Right lobe of liver (tissue), 6 donors: ENCODE data around the gene UBE2V1. TPM values are rescaled to one million over a fixed set of nuclear protein-coding genes. Genes with fewer than 3 reads are reported as not detected.

ENCODE experiments used
- ATAC-seq, 4 donors: fragments of 200-7000 bp; cut with Tn5 transposase; one replicate each; pipeline ENCODE4 v1.9.1; 2020; ENCODE audit warnings: mild to moderate bottlenecking in 4 of 4, moderate library complexity in 4 of 4
- DNase-seq, 3 donors: peaks; one replicate each; pipeline ENCODE4 v3.0.0-alpha.2; 2020
- H3K27ac ChIP-seq, 3 donors: fragments of 200-600 bp; one replicate each; pipeline ENCODE4 v1.8.0; 2022
- H3K27me3 ChIP-seq, 2 donors: fragments of 200-600 bp; one replicate each; pipeline ENCODE4 v1.8.0; 2022
- H3K36me3 ChIP-seq, 4 donors: fragments of 200-600 bp; sonication (generic) in 1 of 4; one replicate each; pipeline versions ENCODE4 v1.5.1 to v1.8.0; 2017 to 2022; ENCODE audit warnings: control low read depth in 1 of 4
- H3K4me1 ChIP-seq, 4 donors: fragments of 200-600 bp; sonication (generic) in 1 of 4; one replicate each; pipeline versions ENCODE4 v1.5.1 to v1.8.0; 2017 to 2022; ENCODE audit warnings: control low read depth in 1 of 4
- H3K4me3 ChIP-seq, 3 donors: fragments of 200-600 bp; one replicate each; pipeline ENCODE4 v1.8.0; 2022
- H3K9me3 ChIP-seq, 4 donors: fragments of 200-600 bp; sonication (generic) in 1 of 4; one replicate each; pipeline versions ENCODE4 v1.5.1 to v1.8.0; 2017 to 2022; ENCODE audit warnings: control low read depth in 1 of 4
- POLR2A ChIP-seq: fragments of 450-650 bp; IDR thresholded peaks from one replicate; pipeline ENCODE4 v1.6.1; 2017; ENCODE audit warnings: antibody characterized with exemption, mild to moderate bottlenecking
- WGBS: methylation state at CpG from one replicate; pipeline ENCODE4 v1.1.6; 2018; ENCODE audit warnings: low coverage, low lambda C conversion rate; ENCODE audit not compliant: insufficient coverage; ENCODE audit errors: missing lambda C conversion rate; 5-methylcytosine and 5-hydroxymethylcytosine counted together
- intact Hi-C, 2 donors: fragments of 100-400 bp; cut with DNase I; formaldehyde crosslinking; loops; one replicate each; pipeline versions ENCODE4 v1.11.2 to v1.14.1; 2022
- total RNA-seq, 6 experiments: library from RNA; depleted of rRNA in 2 of 6; stranded (reverse); fragments of >200 nt in 2 of 6; fragmentation: NEBNext Ultra II Directional in 3 of 6; extraction: Animal tissue kit (Norgen Biotek cat#: 25700) in 3 of 6; gene quantifications; one replicate each; pipeline versions ENCODE4 v1.1.0 to v1.2.4, GENCODE V29; 2016 to 2023
- TF ChIP-seq, protein P1 (sequence below), 4 donors: fragments of 200-600 bp in 3 of 4; fragments of 450-650 bp in 1 of 4; IDR thresholded peaks; one replicate each; pipeline versions ENCODE4 v1.5.1 to v1.8.0; 2016 to 2022; ENCODE audit warnings: antibody characterized with exemption in 4 of 4, mild to moderate bottlenecking in 2 of 4
- donor health status: DM: no; HTN: yes; CAD: no.
- donor health status: DM: no; HTN: no; CAD: no.
- donor health status: DM: no; HTN: no; CAD: no.
- donor health status: DM: no; HTN: yes; CAD: no.
- donor health status: DM: no; HTN: yes; CAD: no.

The UBE2V1 gene
- total RNA-seq, 6 experiments from 2014 or later, result 38.2 to 49.4 (median 44.3) TPM

DNA sequence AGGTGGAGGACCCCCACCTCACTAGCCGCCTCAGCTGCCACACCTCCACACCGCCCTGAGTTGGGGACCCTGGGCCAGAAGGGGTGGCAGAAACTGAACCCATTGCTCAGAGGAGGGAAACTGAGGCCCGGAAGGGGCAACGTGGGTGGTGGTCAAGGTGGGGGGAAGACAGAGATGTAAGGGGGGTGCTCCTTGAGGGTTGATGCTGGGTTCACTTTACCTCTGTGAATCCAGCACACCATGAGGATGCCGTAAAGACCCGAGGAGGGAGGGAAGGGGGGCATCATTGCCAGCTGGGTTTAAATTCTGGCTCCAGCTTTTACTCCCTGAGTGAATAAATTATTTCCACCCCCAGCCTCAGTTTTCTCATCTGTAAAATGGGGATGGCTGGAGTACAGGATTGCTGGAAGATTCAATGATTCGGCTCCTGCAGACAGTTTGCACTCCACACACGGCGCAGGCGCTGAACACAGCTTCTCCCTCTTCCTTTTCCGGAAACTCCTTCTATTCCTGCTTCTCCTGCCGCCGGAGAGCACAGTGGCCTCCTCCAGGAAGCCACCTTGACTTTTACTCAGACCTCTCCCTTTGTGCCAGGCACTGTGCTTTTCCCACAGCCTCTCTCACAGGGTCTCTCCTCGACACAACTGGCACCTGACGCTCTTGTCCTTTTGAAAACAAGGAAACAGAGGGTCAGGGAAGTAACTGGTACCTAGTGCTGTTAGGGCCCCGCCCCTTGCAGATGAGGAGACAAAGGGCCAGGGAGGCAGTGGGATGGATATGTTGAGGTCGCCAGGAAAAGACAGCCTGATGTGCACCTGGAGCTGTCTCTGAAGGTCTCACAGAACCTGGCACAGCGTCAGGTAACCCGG lies 59.4 kb downstream of the UBE2V1 start:
- no peak for ATAC-seq
- no peak for TF ChIP-seq POLR2A
- TF ChIP-seq, protein P1, sequence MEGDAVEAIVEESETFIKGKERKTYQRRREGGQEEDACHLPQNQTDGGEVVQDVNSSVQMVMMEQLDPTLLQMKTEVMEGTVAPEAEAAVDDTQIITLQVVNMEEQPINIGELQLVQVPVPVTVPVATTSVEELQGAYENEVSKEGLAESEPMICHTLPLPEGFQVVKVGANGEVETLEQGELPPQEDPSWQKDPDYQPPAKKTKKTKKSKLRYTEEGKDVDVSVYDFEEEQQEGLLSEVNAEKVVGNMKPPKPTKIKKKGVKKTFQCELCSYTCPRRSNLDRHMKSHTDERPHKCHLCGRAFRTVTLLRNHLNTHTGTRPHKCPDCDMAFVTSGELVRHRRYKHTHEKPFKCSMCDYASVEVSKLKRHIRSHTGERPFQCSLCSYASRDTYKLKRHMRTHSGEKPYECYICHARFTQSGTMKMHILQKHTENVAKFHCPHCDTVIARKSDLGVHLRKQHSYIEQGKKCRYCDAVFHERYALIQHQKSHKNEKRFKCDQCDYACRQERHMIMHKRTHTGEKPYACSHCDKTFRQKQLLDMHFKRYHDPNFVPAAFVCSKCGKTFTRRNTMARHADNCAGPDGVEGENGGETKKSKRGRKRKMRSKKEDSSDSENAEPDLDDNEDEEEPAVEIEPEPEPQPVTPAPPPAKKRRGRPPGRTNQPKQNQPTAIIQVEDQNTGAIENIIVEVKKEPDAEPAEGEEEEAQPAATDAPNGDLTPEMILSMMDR (IDR thresholded peaks at IDR 0.05), result no peak

DNA sequence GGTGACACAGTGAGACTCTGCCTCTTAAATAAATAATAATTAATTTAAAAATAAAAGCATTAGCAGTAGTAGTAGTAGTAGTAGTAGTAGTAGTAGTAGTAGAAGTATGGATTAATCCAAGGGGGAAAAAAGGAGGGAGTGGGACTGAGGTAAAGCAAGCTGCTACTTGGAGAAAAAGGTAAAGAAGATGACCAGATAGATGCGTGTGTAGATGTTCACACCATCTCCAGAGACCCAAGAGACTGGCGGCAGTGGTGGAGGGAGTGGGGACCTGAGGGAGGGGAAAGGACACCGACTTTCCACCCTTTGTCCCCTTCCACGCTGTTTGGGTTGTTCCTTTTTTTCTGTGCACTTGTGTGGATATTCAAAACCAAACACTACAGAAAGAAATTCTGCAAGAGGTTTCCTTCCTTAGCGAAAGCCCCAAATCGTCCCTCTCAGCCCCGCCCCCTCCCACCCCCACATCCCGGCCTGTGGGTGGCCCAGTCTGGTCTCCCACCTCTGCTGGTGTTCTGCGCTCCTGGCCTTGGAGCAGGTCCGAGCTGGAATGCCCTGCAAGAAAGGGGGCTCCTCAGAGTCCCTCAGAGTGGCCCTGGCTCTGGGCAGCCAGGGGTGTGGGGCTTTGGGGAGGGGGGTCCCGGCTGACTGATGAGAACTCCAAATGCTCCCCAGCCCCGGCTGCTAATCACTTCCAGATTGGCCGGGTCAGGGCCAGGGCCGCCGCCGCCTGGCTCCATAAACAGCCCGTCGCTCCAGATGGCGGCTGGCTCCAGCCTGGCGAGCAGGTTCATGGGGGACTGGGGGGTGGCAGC lies 60.2 kb downstream of the UBE2V1 start:
- WGBS, result 16% methylated on average over 9 of the region's 20 CpGs
- Histone ChIP-seq H3K36me3 (no peaks in the 10 kb centered on the region), H3K9me3 (no peaks in the 10 kb centered on the region), H3K27ac (no peak overlapping the region), H3K27me3 (no peaks in the 10 kb centered on the region), H3K4me3 (no peak overlapping the region), H3K4me1 (no peaks in the 10 kb centered on the region)
- no peak for TF ChIP-seq POLR2A
- TF ChIP-seq, protein P1 (IDR thresholded peaks at IDR 0.05), result no peak
- intact Hi-C loops, result no loop called here
- DNase-seq (no peak), ATAC-seq (peak in 2 of 4 donors; percentile 11 to 21)

More for the DNA sequence above, 59.4 kb downstream of the UBE2V1 start:
- Histone ChIP-seq H3K27me3 (no peaks in the 10 kb centered on the region), H3K9me3 (no peaks in the 10 kb centered on the region), H3K4me3 (no peak overlapping the region), H3K4me1 (no peaks in the 10 kb centered on the region), H3K36me3 (no peaks in the 10 kb centered on the region), H3K27ac (no peak overlapping the region)
- intact Hi-C loops, result no loop called here
- 70% methylated on average over 15 of the region's 19 CpGs for WGBS
- no peak for DNase-seq

DNA sequence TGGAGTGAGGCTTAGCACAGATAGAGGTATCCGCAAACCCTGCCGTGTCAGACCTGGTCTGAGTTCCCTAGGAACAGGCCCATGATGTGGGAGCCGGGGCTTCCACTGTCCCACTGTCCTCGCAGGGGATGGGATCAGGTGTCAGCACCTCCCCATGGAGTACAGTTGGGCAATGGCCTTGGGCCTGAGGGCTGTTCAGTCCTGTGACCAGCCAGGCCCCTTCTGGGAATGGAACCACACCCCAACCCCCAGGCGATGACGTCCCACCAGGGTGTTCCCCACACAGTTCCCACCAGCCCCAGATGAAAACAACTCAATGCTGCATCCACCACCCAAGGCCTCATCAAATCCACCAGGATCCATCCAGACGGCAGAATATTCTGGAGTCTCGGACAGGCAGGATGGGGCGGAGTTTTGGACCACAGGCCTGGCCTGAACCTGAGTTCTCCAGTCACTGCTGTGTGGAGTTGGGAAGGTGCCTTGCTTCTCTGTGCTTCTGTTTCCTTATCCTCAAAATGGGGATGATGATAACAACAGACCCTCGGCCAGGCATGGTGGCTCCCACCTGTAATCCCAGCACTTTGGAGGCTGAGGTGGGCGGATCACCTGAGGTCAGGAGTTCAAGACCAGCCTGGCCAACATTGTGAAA lies 62.2 kb downstream of the UBE2V1 start:
- H3K4me1 ChIP-seq, result peaks cover 0 to 3% (median 0%) of the 10 kb centered on the region in 4 donors
- TF ChIP-seq, protein P1 (IDR thresholded peaks at IDR 0.05), result no peak
- no peak for TF ChIP-seq POLR2A
- intact Hi-C loops, result no loop called here
- H3K4me3 ChIP-seq, result no peak overlapping the region
- DNase-seq, result no peak
- no peaks in the 10 kb centered on the region for H3K27me3 ChIP-seq
- no peaks in the 10 kb centered on the region for H3K9me3 ChIP-seq
- WGBS, result 75% methylated on average over 2 of the region's 11 CpGs
- no peak for ATAC-seq
- no peak overlapping the region for H3K27ac ChIP-seq
- no peaks in the 10 kb centered on the region for H3K36me3 ChIP-seq

DNA sequence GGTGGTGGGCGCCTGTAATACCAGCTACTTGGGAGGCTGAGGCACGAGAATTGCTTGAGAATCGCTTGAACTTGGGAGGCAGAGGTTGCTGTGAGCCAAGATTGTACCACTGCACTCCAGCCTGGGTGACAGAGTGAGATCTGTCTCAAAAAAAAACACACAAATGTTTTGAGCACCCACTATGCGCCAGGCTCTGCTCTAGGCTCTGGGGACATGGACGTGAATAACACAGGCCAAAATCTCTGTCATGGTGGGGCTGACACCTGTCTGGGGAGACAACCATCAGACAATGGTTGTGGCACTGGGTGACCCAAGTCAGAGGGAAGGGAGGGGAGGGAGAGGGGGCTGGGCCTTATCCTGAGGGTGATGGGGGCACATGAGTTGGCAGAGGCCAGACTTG lies 62.7 kb downstream of the UBE2V1 start:
- 86% methylated on average over 3 of the region's 5 CpGs for WGBS
- no peak for DNase-seq
- ATAC-seq, result no peak
- peaks cover 0 to 3% (median 0%) of the 10 kb centered on the region in 4 donors for H3K4me1 ChIP-seq
- H3K36me3 ChIP-seq, result no peaks in the 10 kb centered on the region
- no peak for TF ChIP-seq POLR2A
- TF ChIP-seq, protein P1 (IDR thresholded peaks at IDR 0.05), result no peak
- no peak overlapping the region for H3K4me3 ChIP-seq
- intact Hi-C loops, result no loop called here
- H3K27me3 ChIP-seq, result no peaks in the 10 kb centered on the region
- H3K9me3 ChIP-seq, result no peaks in the 10 kb centered on the region
- no peak overlapping the region for H3K27ac ChIP-seq
